OCI-LY1 (cell line): ENCODE results near the gene POU2AF1.

Experiments used
- H2AFZ ChIP-seq: fragments of 200-600 bp; sonication (generic), shearing (Covaris generic); 2 replicates; pipeline ENCODE4 v1.6.0; 2014; ENCODE audit warnings: antibody characterized with exemption, mild to moderate bottlenecking, low read length
- H3F3A ChIP-seq: fragments of 200-600 bp; sonication (generic), shearing (Covaris generic); 2 replicates; pipeline ENCODE4 v1.6.0; 2014; ENCODE audit warnings: mild to moderate bottlenecking, antibody characterized with exemption, low read length, moderate library complexity; ENCODE audit not compliant: insufficient read depth
- H3K27ac ChIP-seq: fragments of 200-600 bp; sonication (generic); 2 replicates; pipeline ENCODE4 v1.5.1; 2014; ENCODE audit warnings: low read length, mixed run types, mild to moderate bottlenecking, low read depth; ENCODE audit not compliant: poor library complexity, severe bottlenecking
- H3K27me3 ChIP-seq: fragments of 200-600 bp; sonication (generic); 2 replicates; pipeline ENCODE4 v1.6.0; 2014; ENCODE audit warnings: antibody characterized with exemption, mild to moderate bottlenecking, low read length, moderate library complexity; ENCODE audit not compliant: insufficient read depth
- H3K36me3 ChIP-seq: fragments of 200-600 bp; sonication (generic); 2 replicates; pipeline ENCODE4 v1.6.1; 2014; ENCODE audit warnings: mild to moderate bottlenecking, antibody characterized with exemption, low read length, moderate library complexity, mixed read lengths; ENCODE audit not compliant: insufficient read depth
- H3K4me1 ChIP-seq: fragments of 200-600 bp; sonication (generic); 2 replicates; pipeline ENCODE4 v1.5.1; 2014; ENCODE audit warnings: mild to moderate bottlenecking, low read length, moderate library complexity; ENCODE audit not compliant: insufficient read depth, severe bottlenecking
- H3K4me2 ChIP-seq: fragments of 200-600 bp; sonication (generic), shearing (Covaris generic); 2 replicates; pipeline ENCODE4 v1.6.1; 2014; ENCODE audit warnings: low read length
- H3K4me3 ChIP-seq: fragments of 200-600 bp; sonication (generic); 2 replicates; pipeline ENCODE4 v1.5.1; 2014; ENCODE audit warnings: low read length, low read depth, mild to moderate bottlenecking, mixed read lengths; ENCODE audit not compliant: poor library complexity, severe bottlenecking
- H3K79me2 ChIP-seq: fragments of 200-600 bp; shearing (Covaris generic); 2 replicates; pipeline ENCODE4 v1.6.1; 2016; ENCODE audit warnings: mixed run types, low read length, mixed read lengths; ENCODE audit not compliant: insufficient read depth
- H3K9ac ChIP-seq: fragments of 200-600 bp; sonication (generic), shearing (Covaris generic); 2 replicates; pipeline ENCODE4 v1.6.1; 2014; ENCODE audit warnings: mild to moderate bottlenecking, low read length, mixed read lengths
- H3K9me2 ChIP-seq: fragments of 200-600 bp; sonication (generic), shearing (Covaris generic); 2 replicates; pipeline ENCODE4 v1.6.1; 2014; ENCODE audit warnings: low read depth, mild to moderate bottlenecking, low read length, mixed read lengths
- H3K9me3 ChIP-seq: fragments of 200-600 bp; shearing (Covaris generic); 2 replicates; pipeline ENCODE4 v1.6.1; 2014; ENCODE audit warnings: low read length, mixed read lengths
- H4K20me1 ChIP-seq: fragments of 200-600 bp; sonication (generic), shearing (Covaris generic); 2 replicates; pipeline ENCODE4 v1.6.0; 2016; ENCODE audit warnings: mild to moderate bottlenecking, low read length; ENCODE audit not compliant: insufficient read depth
- EZH2 ChIP-seq: fragments of 200-600 bp; sonication (generic), shearing (Covaris generic); IDR thresholded peaks from 2 replicates; pipeline ENCODE4 v1.8.0; 2017; ENCODE audit warnings: borderline replicate concordance, mixed run types, mild to moderate bottlenecking, antibody characterized with exemption, low read length, moderate library complexity, mixed read lengths
- TF ChIP-seq, protein P1 (sequence below): fragments of 200-600 bp; sonication (generic), shearing (Covaris generic); IDR thresholded peaks from 2 replicates; pipeline ENCODE4 v1.5.1; 2017; ENCODE audit warnings: mild to moderate bottlenecking, antibody characterized with exemption, low read length, moderate library complexity, mixed read lengths

POU2AF1 gene

DNA sequence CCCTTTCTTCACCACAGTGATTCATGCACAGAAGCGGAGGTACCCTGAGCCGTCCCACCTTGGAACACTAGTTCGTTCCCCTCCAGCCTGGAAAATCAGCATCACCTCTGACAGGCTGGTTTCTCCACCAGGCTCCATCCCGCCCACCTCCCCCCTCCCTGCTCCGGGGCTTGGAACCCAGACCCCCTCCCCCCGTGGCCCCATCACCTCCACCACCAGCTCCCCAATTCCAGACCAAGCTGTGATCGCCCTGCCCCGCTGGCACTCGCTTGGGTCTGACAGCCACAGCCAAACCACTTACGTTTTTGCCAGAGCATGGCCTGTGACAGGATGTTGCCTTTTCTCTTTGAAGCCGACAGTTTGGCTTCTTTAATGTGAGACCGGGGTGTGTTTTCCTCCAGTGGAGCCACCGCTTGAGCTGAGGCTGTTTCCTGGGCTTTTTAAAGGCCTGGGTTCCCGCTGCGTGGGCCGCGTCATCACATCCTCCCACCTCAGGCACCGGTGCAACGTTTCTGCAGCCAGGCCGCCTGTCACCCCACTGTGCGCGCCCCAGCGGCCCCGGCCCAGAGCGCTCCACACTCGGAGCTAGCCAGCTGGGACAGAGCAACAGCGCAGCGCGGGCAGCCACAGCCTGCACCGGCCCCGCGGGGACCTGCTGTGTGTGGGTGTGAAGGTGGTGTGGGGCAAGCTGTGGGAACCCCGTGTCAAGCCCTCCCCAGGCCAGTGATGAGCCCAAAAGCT lies at the start of gene POU2AF1:
Gene POU2AF1 (minus strand): TSS at position 415 of the 741 bp plus-strand sequence. CDS start 98 bp downstream, at position 317.
- Histone ChIP-seq H3K79me2 (peaks cover 59% of the 10 kb centered on the region), H3K9ac (peak within 1 kb of the TSS; percentile 84), H3K4me2 (peak within 1 kb of the TSS; percentile 80), H3K9me2 (no peaks in the 10 kb centered on the region), H3F3A (no peaks in the 10 kb centered on the region), H3K27me3 (no peaks in the 10 kb centered on the region), H2AFZ (no peak within 1 kb of the TSS), H3K36me3 (peaks cover 46% of the 10 kb centered on the region), H3K4me1 (peaks cover 92% of the 10 kb centered on the region), H3K27ac (peak within 1 kb of the TSS; percentile 94), H4K20me1 (no peaks in the 10 kb centered on the region), H3K9me3 (no peaks in the 10 kb centered on the region), H3K4me3 (peak within 1 kb of the TSS; percentile 70)
- TF ChIP-seq, protein P1, sequence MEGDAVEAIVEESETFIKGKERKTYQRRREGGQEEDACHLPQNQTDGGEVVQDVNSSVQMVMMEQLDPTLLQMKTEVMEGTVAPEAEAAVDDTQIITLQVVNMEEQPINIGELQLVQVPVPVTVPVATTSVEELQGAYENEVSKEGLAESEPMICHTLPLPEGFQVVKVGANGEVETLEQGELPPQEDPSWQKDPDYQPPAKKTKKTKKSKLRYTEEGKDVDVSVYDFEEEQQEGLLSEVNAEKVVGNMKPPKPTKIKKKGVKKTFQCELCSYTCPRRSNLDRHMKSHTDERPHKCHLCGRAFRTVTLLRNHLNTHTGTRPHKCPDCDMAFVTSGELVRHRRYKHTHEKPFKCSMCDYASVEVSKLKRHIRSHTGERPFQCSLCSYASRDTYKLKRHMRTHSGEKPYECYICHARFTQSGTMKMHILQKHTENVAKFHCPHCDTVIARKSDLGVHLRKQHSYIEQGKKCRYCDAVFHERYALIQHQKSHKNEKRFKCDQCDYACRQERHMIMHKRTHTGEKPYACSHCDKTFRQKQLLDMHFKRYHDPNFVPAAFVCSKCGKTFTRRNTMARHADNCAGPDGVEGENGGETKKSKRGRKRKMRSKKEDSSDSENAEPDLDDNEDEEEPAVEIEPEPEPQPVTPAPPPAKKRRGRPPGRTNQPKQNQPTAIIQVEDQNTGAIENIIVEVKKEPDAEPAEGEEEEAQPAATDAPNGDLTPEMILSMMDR = peak; percentile 18; the same call in 1 of the 2 replicates
- no peak for TF ChIP-seq EZH2

DNA sequence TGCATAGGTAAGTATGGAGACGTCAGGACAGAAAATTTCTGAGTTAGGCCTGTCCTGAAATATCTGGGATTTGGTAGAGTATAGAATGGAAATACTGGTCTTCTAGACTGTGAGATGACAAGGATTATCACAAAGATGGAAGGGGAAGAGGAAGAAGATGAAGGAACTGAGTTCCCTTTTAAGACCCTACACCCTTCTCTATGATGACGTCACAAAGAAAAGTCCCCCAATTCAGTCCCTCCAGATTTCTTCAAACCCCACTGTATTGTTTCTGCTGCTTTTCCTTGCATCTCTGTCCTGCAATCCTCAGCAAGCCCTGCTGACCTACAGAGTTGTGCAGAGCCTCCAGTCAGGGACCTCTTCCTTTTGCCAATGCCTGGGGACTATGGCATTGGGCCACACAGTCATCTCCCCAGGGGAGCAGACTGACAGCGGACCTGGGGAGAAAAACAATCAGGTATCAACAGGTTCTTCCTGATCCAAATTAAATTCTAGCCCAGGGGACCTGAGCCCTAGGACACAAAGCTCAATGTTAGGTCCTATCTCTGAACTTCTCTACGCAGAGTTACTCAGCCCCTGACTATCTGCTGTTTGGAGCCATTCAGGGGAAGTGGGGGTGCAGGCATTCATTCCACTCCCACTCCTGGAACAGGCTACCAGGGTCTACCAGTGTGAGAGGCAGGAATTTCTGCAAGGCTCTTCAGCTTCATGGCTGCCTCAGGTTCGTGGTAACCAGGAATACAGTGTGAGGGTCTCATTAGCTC lies 49.2 kb upstream of the POU2AF1 start:
- H4K20me1 ChIP-seq = no peaks in the 10 kb centered on the region
- H3K4me2 ChIP-seq = peak overlapping the region; percentile 47
- no peaks in the 10 kb centered on the region for H3K79me2 ChIP-seq
- no peaks in the 10 kb centered on the region for H3K9me3 ChIP-seq
- TF ChIP-seq EZH2 = no peak
- TF ChIP-seq, protein P1 = no peak
- H3K36me3 ChIP-seq = no peaks in the 10 kb centered on the region
- peak overlapping the region; percentile 22 for H3K4me3 ChIP-seq
- H3F3A ChIP-seq = peaks cover 4% of the 10 kb centered on the region; the same call in 1 of the 2 replicates
- peak overlapping the region; percentile 63 for H3K9ac ChIP-seq
- peaks cover 84% of the 10 kb centered on the region for H3K4me1 ChIP-seq
- H2AFZ ChIP-seq = no peak overlapping the region
- no peaks in the 10 kb centered on the region for H3K27me3 ChIP-seq
- H3K9me2 ChIP-seq = no peaks in the 10 kb centered on the region
- H3K27ac ChIP-seq = peak overlapping the region; percentile 93

GRCh38 chr11:111427471-111427912 lies 48.4 kb upstream of the POU2AF1 start:
- H3K27ac ChIP-seq = peak overlapping the region; percentile 93
- H3K9me2 ChIP-seq = no peaks in the 10 kb centered on the region
- H4K20me1 ChIP-seq = no peaks in the 10 kb centered on the region
- H3K4me2 ChIP-seq = peak overlapping the region; percentile 47
- TF ChIP-seq EZH2 = no peak
- TF ChIP-seq, protein P1 = no peak
- H3F3A ChIP-seq = peaks cover 4% of the 10 kb centered on the region; the same call in 1 of the 2 replicates
- no peaks in the 10 kb centered on the region for H3K36me3 ChIP-seq
- no peaks in the 10 kb centered on the region for H3K79me2 ChIP-seq
- H3K4me3 ChIP-seq = peak overlapping the region; percentile 22
- H3K27me3 ChIP-seq = no peaks in the 10 kb centered on the region
- H3K4me1 ChIP-seq = peaks cover 85% of the 10 kb centered on the region
- no peak overlapping the region for H2AFZ ChIP-seq
- H3K9me3 ChIP-seq = no peaks in the 10 kb centered on the region
- peak overlapping the region; percentile 63 for H3K9ac ChIP-seq
